OCI-LY7 (cell line): Measurements from ENCODE around the gene FHIT. TPM values are rescaled to one million over a fixed set of nuclear protein-coding genes. Genes with fewer than 3 reads are reported as not detected.

ENCODE experiments used
- BruUV-seq: library from RNA; stranded (reverse); fragments of 400-500 nt; replicated peaks from 2 replicates; lab custom pipeline; 2021; lab: Mats Ljungman, UMichigan
- CTCF ChIA-PET: fragments of 300-600 bp; sonication (Branson Sonifier 250); formaldehyde crosslinking; loops from one replicate; lab custom pipeline; 2022; ENCODE audit warnings: antibody characterized with exemption; ENCODE audit not compliant: unreplicated experiment; lab: Charles Lee
- POLR2A ChIA-PET: fragments of 300-600 bp; sonication (Branson Sonifier 250); formaldehyde crosslinking; loops from one replicate; lab custom pipeline; 2022; ENCODE audit warnings: antibody characterized with exemption; lab: Charles Lee
- DNase-seq: peaks from one replicate; pipeline ENCODE4 v3.0.0-alpha.2; 2015; ENCODE audit warnings: low spot score
- H2AFZ ChIP-seq: fragments of 200-600 bp; sonication (generic), shearing (Covaris generic); 2 replicates; pipeline ENCODE4 v1.6.1; 2014; ENCODE audit warnings: mild to moderate bottlenecking, antibody characterized with exemption, low read length, moderate library complexity
- H3K27ac ChIP-seq: fragments of 200-600 bp; sonication (generic); 2 replicates; pipeline ENCODE4 v1.5.1; 2014; ENCODE audit warnings: mixed run types, low read depth, mild to moderate bottlenecking, moderate library complexity, low read length, inconsistent platforms; ENCODE audit not compliant: poor library complexity, severe bottlenecking
- H3K36me3 ChIP-seq: fragments of 200-600 bp; sonication (generic); 2 replicates; pipeline ENCODE4 v1.6.1; 2014; ENCODE audit warnings: mild to moderate bottlenecking, antibody characterized with exemption, low read length, moderate library complexity, mixed read lengths; ENCODE audit not compliant: insufficient read depth
- H3K4me1 ChIP-seq: fragments of 200-600 bp; sonication (generic); 2 replicates; pipeline ENCODE4 v1.5.1; 2014; ENCODE audit warnings: mild to moderate bottlenecking, low read length; ENCODE audit not compliant: insufficient read depth, poor library complexity, severe bottlenecking
- H3K4me2 ChIP-seq: fragments of 200-600 bp; sonication (generic); 2 replicates; pipeline ENCODE4 v1.6.1; 2014; ENCODE audit warnings: mild to moderate bottlenecking, low read length
- H3K4me3 ChIP-seq: fragments of 200-600 bp; sonication (generic); 2 replicates; pipeline ENCODE4 v1.5.1; 2014; ENCODE audit warnings: mild to moderate bottlenecking, low read depth, low read length; ENCODE audit not compliant: poor library complexity, severe bottlenecking
- H3K79me2 ChIP-seq: fragments of 200-600 bp; sonication (generic); 2 replicates; pipeline ENCODE4 v1.6.1; 2016; ENCODE audit warnings: low read depth, mild to moderate bottlenecking, low read length, moderate library complexity, mixed read lengths; ENCODE audit not compliant: insufficient read depth
- H3K9me2 ChIP-seq: fragments of 200-600 bp; sonication (generic); 2 replicates; pipeline ENCODE4 v1.6.1; 2016; ENCODE audit warnings: mild to moderate bottlenecking, low read length, mixed read lengths; ENCODE audit not compliant: insufficient read depth
- H3K9me3 ChIP-seq: fragments of 200-600 bp; sonication (generic); 2 replicates; pipeline ENCODE4 v1.6.1; 2014; ENCODE audit warnings: mild to moderate bottlenecking, mixed run types, low read length, mixed read lengths
- H4K20me1 ChIP-seq: fragments of 200-600 bp; sonication (generic); 2 replicates; pipeline ENCODE4 v1.6.1; 2014; ENCODE audit warnings: mild to moderate bottlenecking, antibody characterized with exemption, low read length, moderate library complexity, mixed read lengths; ENCODE audit not compliant: insufficient read depth
- CTCF ChIP-seq: fragments of 200-600 bp; sonication (generic); conservative IDR thresholded peaks from 2 replicates; pipeline ENCODE4 v1.5.1; 2014; ENCODE audit warnings: mild to moderate bottlenecking, antibody characterized with exemption, low read length, moderate library complexity, mixed read lengths
- EZH2phosphoT487 ChIP-seq: fragments of 200-600 bp; sonication (generic); IDR thresholded peaks from 2 replicates; pipeline ENCODE4 v1.6.1; 2018; ENCODE audit warnings: low read depth, borderline replicate concordance, mild to moderate bottlenecking, mixed run types, antibody characterized with exemption, low read length, moderate library complexity, mixed read lengths
- intact Hi-C: fragments of 100-400 bp; cut with micrococcal nuclease; formaldehyde crosslinking; loops from one replicate; pipeline ENCODE4 v1.10.0; 2022; ENCODE audit not compliant: unreplicated experiment
- total RNA-seq, 2 experiments: library from RNA; depleted of rRNA in 1 of 2; stranded (reverse); fragments of >200 nt in 1 of 2; shearing (Covaris generic) in 1 of 2; gene quantifications; 2 replicates each; pipeline ENCODE4 v1.2.3, GENCODE V29; 2014 to 2022

FHIT gene
- total RNA-seq, 2 experiments from 2014 or later = 5.0 to 10.9 TPM

- BruUV-seq = no TSS peak
- ChIA-PET POLR2A (no interaction called here), CTCF (no interaction called here)
- Histone ChIP-seq H3K36me3 (no peaks in the 10 kb centered on the region), H3K9me3 (no peaks in the 10 kb centered on the region), H3K79me2 (no peaks in the 10 kb centered on the region), H3K4me1 (no peaks in the 10 kb centered on the region), H3K4me2 (no peak overlapping the region), H3K9me2 (no peaks in the 10 kb centered on the region), H3K27ac (no peak overlapping the region), H4K20me1 (no peaks in the 10 kb centered on the region), H3K4me3 (no peak overlapping the region), H2AFZ (no peak overlapping the region)
- intact Hi-C loops = no loop called here
- TF ChIP-seq EZH2phosphoT487 (no peak), CTCF (no peak)
- no peak for DNase-seq
Observed at GRCh38 chr3:60844256-60844655, 407.0 kb downstream of the FHIT start.

- TF ChIP-seq EZH2phosphoT487 (no peak), CTCF (no peak)
- Histone ChIP-seq H3K9me2 (no peaks in the 10 kb centered on the region), H4K20me1 (no peaks in the 10 kb centered on the region), H2AFZ (no peak overlapping the region), H3K9me3 (no peaks in the 10 kb centered on the region), H3K36me3 (no peaks in the 10 kb centered on the region), H3K4me1 (no peaks in the 10 kb centered on the region), H3K4me2 (no peak overlapping the region), H3K79me2 (no peaks in the 10 kb centered on the region), H3K27ac (no peak overlapping the region), H3K4me3 (no peak overlapping the region)
- no TSS peak for BruUV-seq
- no peak for DNase-seq
- intact Hi-C loops = no loop called here
- CTCF ChIA-PET = no interaction called here
- POLR2A ChIA-PET = no interaction called here
Observed at GRCh38 chr3:60841355-60841754, 409.9 kb downstream of the FHIT start.

- H3K36me3 ChIP-seq = no peaks in the 10 kb centered on the region
- H3K4me3 ChIP-seq = no peak overlapping the region
- H3K27ac ChIP-seq = no peak overlapping the region
- no peaks in the 10 kb centered on the region for H3K9me3 ChIP-seq
- no peaks in the 10 kb centered on the region for H3K9me2 ChIP-seq
- ChIA-PET POLR2A (interaction anchor here (1.2 kb wide), 1 partner anchor 791 kb away, joined by 4 read pairs; no protein-coding TSS in a partner anchor), CTCF (no interaction called here)
- no peak for DNase-seq
- intact Hi-C loops = no loop called here
- BruUV-seq = no TSS peak
- H4K20me1 ChIP-seq = no peaks in the 10 kb centered on the region
- no peaks in the 10 kb centered on the region for H3K4me1 ChIP-seq
- no peak overlapping the region for H3K4me2 ChIP-seq
- H3K79me2 ChIP-seq = no peaks in the 10 kb centered on the region
- no peak overlapping the region for H2AFZ ChIP-seq
- TF ChIP-seq EZH2phosphoT487 (no peak), CTCF (no peak)
Observed at GRCh38 chr3:60839246-60839645, 412.0 kb downstream of the FHIT start.
